ENCODE results near the gene PAPSS2.

Gene PAPSS2

GRCh38 chr10:87669752-87670151 is 10.1 kb downstream of the PAPSS2 start:
- no peak for TF ChIP-seq CTCF (IDR thresholded peaks at IDR 0.05; ENCODE audit: low read depth, low read length)
- Histone ChIP-seq H3K4me3 (ENCODE audit: low read depth, low read length) (no peak overlapping the region), H3K27me3 (ENCODE audit: insufficient read depth, low read depth, severe bottlenecking) (no peaks in the 10 kb centered on the region), H3K9me3 (ENCODE audit: severe bottlenecking) (no peaks in the 10 kb centered on the region), H3K27ac (no peak overlapping the region), H3K36me3 (no peaks in the 10 kb centered on the region)
- no peak for DNase-seq

- Histone ChIP-seq H3K27me3 (ENCODE audit: insufficient read depth, low read depth, severe bottlenecking) (no peaks in the 10 kb centered on the region), H3K9me3 (ENCODE audit: severe bottlenecking) (no peaks in the 10 kb centered on the region), H3K4me3 (ENCODE audit: low read depth, low read length) (no peak overlapping the region), H3K27ac (no peak overlapping the region), H3K36me3 (no peaks in the 10 kb centered on the region)
- DNase-seq: no peak
- no peak for TF ChIP-seq CTCF (IDR thresholded peaks at IDR 0.05; ENCODE audit: low read depth, low read length)
Observed at GRCh38 chr10:87670586-87670985, 10.9 kb downstream of the PAPSS2 start.

- Histone ChIP-seq H3K36me3 (no peaks in the 10 kb centered on the region), H3K27ac (no peak overlapping the region), H3K9me3 (ENCODE audit: severe bottlenecking) (no peaks in the 10 kb centered on the region), H3K4me3 (ENCODE audit: low read depth, low read length) (no peak overlapping the region), H3K27me3 (ENCODE audit: insufficient read depth, low read depth, severe bottlenecking) (no peaks in the 10 kb centered on the region)
- DNase-seq: no peak
- TF ChIP-seq CTCF (IDR thresholded peaks at IDR 0.05; ENCODE audit: low read depth, low read length): no peak
Observed at GRCh38 chr10:87671139-87671815, 11.6 kb downstream of the PAPSS2 start.

GRCh38 chr10:87672551-87672950 is 12.9 kb downstream of the PAPSS2 start:
- Histone ChIP-seq H3K9me3 (ENCODE audit: severe bottlenecking) (no peaks in the 10 kb centered on the region), H3K36me3 (no peaks in the 10 kb centered on the region), H3K4me3 (ENCODE audit: low read depth, low read length) (no peak overlapping the region), H3K27ac (no peak overlapping the region), H3K27me3 (ENCODE audit: insufficient read depth, low read depth, severe bottlenecking) (no peaks in the 10 kb centered on the region)
- no peak for TF ChIP-seq CTCF (IDR thresholded peaks at IDR 0.05; ENCODE audit: low read depth, low read length)
- no peak for DNase-seq

GRCh38 chr10:87674943-87675342 is 15.3 kb downstream of the PAPSS2 start:
- H3K27me3 ChIP-seq (ENCODE audit: insufficient read depth, low read depth, severe bottlenecking): no peaks in the 10 kb centered on the region
- H3K36me3 ChIP-seq: no peaks in the 10 kb centered on the region
- no peak overlapping the region for H3K27ac ChIP-seq
- no peaks in the 10 kb centered on the region for H3K9me3 ChIP-seq (ENCODE audit: severe bottlenecking)
- DNase-seq: no peak
- no peak overlapping the region for H3K4me3 ChIP-seq (ENCODE audit: low read depth, low read length)
- no peak for TF ChIP-seq CTCF (IDR thresholded peaks at IDR 0.05; ENCODE audit: low read depth, low read length)

All from WERI-Rb-1 (cell line).